ENCODE data around the gene NR2C1. TPM values are rescaled to one million over a fixed set of nuclear protein-coding genes. Genes with fewer than 3 reads are reported as not detected.

The NR2C1 gene
- polyA plus RNA-seq, 3 donors = 73.2 to 78.4 (median 75.5) TPM

DNA sequence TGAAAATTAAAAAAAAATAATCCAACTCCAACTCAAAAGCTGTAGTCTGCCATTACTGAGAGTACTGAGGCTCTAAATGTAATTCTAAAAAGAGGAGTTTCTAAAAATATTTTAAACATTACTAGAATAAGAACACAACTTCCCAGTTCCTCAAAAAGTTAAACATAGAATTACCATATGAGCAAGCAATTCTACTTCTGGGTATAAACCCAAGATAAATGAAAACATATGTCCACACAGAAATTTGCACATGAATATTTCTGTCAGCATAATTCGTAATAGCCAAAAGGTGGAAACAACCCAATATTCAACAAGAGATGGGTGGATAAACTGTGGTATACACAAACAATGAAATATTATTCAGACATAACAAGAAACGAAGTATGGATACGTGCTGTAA, 15.0 kb upstream of the NR2C1 start:
- no peak for DNase-seq (ENCODE audit: low read depth in 3 of 3, low spot score in 2 of 3)

DNA sequence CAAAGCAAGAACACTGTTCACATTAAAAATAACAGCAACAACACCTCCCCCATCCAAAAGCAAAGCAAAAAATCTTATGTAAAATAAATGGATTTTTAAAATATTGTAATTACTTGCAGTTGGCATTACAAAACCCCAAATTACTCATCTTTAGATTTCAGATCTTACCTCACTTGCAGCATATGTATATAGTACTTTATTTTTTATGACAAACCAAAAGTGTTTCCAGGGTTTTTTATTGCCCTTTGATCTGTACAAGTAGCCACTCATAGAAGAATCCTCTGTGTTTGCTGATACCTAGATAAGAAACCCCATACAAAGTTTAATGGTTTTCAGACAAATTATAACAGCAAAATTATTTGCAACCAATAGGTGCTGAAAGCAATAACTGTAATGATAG, 12.2 kb upstream of the NR2C1 start:
- no peak for DNase-seq (ENCODE audit: low read depth in 3 of 3, low spot score in 2 of 3)

DNA sequence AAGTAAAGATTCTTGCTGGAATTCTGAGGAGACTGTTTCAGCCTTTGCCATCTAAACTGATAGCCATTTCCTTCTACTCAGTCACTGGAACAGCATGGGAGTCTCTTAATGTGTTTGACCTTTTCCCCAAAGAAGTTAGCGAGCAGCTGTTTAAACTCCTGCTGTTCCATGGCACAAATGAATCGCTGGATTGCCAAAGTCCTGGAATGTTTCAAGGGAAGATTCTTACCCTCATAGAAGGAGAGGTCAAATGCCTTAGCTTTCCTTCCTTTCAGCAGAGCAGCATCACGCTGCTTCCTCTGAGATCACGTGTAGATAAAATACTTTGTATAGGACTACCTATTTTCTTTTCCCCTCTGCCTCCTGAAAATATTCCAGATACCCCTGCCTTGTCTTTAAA, 10.5 kb upstream of the NR2C1 start:
- peak in 2 of 3 donors; percentile 29 to 55 for DNase-seq (ENCODE audit: low read depth in 3 of 3, low spot score in 2 of 3)

DNA sequence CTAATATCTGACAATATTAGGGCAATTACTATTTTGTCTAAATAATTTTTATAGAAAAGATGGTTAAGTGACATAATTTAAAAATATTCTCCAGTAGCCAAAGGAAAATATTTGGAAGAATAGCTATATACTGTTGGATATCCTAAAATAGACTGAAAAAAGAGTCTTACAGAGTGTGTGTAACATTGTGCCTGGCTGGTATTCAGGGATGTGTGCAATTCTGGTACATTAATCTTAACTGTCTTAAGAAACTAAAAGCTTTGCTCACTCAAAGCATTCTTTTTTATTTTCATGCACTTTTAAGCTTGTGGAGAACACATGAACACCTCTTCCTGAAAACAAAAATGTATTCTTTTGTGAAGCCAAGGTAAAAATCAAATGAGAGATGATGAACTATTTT, 10.1 kb upstream of the NR2C1 start:
- DNase-seq (ENCODE audit: low read depth in 3 of 3, low spot score in 2 of 3) = no peak

DNA sequence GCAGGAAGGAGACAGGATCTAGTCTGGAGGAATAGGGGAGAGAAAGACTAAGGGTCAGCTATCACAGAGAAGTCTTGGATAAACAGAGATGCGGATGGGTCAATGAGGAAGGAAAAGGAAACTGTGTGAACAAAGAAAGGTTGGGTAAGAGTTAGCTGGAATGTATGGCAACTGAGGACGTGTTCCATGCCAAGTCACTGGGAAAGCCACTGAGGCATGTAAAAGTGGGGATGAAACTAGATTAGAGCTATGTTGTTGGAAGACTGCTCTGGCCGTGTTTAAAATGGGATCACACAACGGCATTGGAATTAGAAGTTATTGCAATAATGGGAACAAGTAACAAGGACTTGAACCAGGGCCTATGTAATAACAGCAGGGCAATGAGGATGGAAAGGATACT, 3.9 kb upstream of the NR2C1 start:
- no peak for DNase-seq (ENCODE audit: low read depth in 3 of 3, low spot score in 2 of 3)

DNA sequence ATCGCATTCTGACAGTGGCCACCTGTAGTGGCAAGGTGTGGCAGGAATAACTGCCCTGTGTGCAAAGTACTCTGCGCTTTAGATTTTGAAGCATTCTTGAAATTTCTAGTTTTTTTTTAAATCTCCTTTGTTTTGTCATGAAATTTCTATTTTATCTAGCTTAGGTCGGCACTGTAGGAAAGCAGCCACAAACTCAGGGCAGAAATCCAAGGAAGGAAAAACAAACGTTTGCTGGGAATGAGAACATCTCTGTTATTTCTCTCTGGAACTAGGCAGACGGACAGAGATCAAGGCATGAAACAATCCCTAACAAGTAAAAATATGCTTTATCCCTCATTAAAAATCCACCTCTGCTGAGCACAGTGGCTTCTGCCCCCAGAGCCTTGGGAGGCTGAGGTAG, 1.3 kb upstream of the NR2C1 start:
- DNase-seq (ENCODE audit: low read depth in 3 of 3, low spot score in 2 of 3) = no peak

DNA sequence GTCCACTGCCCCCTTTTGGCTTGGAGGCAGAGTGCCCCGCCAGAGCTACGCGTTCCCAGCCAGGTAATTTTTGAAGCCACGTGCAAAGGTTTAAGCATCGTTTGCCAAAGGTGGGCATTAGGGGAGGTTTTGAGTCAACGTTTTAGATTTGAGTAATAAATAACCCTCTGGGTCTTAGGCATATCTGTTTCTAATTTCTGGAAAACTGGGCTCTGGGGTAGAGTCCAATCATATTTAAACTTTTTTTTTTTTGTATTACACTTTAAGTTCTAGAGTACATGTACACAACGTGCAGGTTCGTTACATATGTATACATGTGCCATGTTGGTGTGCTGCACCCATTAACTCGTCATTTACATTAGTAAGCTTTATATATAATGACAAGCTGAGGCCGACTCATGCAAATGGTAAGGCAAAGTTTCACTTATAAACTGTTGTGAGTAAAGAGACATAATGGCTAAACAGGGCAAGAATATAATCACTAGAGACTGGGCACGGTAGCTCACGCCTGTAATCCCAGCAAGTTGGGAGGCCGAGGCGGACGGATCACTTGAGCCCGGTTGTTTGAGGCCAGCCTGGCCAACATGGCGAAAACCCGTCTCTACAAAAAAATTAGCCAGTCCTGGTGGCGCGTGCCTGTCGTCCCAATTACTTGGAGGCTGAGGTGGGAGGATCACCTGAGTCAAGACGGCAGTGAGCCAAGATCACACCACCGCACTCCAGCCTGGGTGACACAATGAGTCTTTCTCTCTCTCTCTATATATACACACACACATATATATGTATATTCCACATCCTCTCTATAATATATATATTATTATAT, 491 bp upstream of the NR2C1 start:
- DNase-seq (ENCODE audit: low read depth in 3 of 3, low spot score in 2 of 3) = no peak

DNA sequence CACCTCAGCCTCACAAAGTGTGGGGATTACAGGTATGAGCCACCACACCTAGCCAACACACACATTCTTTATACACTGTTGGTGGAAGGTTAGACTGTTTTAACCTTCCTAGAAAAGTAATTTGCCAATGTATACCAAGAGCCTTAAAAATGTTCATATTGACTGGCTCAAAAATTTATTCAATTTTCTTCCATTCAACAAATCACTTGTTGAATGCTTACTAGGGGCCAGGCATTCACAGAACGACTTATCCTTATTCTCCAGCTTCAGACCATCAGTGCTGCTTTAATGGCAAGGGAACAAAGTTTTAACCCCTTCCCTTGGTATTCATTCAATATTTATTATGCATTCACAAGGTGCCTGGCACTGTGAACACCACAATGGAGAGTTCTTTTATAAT, 3.0 kb downstream of the NR2C1 start:
- DNase-seq (ENCODE audit: low read depth in 3 of 3, low spot score in 2 of 3) = no peak

DNA sequence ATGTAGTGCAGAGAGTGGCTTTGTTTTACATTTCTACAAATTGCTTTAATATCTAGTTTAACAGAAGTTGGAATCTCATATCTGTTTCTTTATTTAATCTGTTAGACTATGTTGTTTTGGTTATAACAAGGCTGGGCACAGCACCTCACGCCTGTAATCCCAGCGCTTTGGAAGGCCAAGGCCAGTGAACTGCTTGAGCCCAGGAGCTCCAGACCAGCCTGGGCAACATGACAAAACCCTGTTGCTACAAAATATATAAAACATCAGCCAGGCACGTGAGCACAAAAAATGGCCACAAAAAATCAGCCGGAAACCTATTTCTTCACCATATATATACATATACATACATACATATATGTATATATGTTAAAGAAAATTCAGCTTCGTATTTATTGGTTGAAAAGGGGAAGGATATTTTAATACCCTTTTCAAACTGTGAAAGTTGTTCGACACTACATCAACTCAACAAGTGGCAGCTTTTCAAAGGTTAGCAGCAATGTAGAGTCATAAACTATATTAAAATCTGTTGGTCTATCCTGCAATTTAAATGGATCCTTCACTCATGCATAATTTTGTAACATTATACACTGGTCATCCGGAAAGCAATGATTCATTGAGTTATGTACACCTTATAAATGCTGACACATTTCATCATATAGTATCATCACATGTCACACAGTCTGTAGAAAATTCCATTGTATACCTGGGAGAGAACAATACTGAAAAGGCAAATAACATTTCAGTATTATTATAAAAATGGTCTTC, 7.1 kb downstream of the NR2C1 start:
- no peak for DNase-seq (ENCODE audit: low read depth in 3 of 3, low spot score in 2 of 3)

DNA sequence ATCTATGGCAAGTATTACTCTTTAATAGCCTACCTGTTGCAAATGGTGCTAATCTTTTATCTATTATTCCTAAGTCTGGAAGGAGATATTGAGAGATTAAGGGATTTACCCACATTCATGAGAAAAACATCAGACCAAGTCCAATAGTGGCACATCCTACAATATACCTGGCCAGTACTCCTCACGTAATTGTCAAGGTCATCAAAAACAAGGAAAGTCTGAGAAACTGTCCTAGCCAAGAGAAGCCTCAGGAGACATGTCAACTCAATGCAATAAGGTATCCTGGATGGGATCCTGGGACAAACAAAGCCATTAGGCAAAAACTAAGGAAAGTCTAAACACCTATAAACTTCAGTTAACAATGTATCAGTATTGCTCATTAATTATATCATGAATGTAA, 12.5 kb downstream of the NR2C1 start:
- DNase-seq (ENCODE audit: low read depth in 3 of 3, low spot score in 2 of 3) = no peak

DNA sequence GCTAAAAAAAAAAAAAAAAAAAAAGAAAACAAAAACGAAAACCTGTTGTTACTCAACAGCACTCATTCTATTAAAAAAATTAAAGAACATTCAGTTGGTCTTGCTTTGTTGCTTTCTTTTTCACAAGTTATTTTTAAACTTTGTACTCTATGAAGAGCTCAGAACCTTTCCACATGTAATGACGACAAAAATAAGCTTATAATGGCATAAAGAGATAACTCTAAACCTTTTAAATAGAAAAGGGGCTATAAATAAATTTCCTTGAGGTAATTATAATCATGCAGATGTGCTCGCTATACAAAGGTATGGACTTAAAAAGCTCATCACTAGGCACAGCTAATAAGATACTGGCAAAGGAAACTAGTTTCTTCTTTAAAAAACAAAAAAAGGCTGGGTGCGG, 13.4 kb downstream of the NR2C1 start:
- no peak for DNase-seq (ENCODE audit: low read depth in 3 of 3, low spot score in 2 of 3)

DNA sequence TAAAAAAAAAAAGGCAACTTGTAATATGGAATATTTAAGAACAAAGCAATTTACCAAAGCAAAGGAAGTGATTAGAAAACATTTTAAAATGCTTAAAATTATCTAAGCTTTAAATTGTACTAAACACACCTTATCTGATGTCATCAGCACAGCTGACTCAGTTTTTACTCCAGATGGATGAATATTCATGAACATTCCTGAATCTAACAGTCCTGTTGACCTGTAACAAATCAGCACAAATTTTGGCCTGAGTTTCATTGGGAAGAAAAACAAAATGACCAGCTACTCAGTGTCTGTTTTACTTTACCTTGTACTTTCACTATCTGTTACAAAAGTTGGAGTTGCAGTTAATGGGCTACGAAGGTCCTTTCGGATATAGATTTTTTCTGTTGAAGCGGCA, 16.0 kb downstream of the NR2C1 start:
- no peak for DNase-seq (ENCODE audit: low read depth in 3 of 3, low spot score in 2 of 3)

DNA sequence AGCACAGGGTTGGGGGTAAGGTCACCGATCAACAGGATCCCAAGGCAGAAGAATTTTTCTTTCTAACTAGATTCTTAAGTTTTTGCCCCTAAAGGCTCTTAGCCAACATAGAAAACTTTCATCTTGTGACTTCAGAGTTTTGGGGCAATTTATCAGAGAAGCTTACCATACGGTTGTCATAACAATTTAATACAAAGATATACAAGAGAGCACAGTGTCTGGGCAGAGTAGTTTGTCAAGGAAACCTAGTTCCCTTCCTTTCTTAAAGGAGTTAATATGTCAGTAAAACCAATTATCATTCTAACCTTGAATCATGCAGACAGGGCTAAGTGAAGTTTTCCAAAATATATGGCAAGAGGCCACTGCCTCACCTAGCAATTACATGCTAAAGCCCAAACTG, 18.4 kb downstream of the NR2C1 start:
- no peak for DNase-seq (ENCODE audit: low read depth in 3 of 3, low spot score in 2 of 3)

DNA sequence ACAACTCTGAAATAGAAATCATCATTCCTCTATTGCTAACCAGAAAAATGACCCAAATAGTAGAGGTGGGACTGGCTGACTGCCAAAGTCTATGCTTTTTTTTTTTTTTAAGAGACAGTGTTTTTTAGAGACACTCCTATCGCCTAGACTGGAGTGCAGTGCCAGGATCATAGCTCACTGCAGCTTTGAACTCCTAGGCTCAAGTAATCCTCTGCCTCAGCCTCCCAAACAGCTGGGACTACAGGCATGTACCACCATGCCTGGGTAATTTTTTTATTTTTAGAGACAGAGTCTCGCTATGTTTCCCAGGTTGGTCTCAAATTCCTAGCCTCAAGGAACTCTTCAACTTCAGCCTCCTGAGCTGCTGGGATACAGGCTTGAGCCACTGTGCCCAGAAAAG, 19.2 kb downstream of the NR2C1 start:
- no peak for DNase-seq (ENCODE audit: low read depth in 3 of 3, low spot score in 2 of 3)

DNA sequence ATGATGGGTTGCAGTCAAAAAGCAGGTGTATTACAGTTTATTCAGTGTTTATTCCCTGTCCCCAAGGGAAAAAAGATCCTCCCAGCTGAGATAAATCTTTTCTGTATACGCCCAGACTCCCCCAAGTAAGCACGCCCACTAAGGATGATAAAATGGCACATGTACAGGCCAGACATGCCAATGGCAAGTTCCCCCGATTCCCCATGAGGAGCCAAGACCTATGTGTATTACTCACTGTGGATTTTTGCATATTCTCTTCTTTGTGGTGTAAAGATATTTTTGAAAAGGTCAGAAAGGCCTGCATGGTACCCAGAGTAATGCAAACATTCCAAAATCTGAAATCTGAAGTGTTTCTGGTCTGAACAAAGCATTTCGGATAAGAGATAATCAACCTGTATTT, 22.2 kb downstream of the NR2C1 start:
- no peak for DNase-seq (ENCODE audit: low read depth in 3 of 3, low spot score in 2 of 3)

DNA sequence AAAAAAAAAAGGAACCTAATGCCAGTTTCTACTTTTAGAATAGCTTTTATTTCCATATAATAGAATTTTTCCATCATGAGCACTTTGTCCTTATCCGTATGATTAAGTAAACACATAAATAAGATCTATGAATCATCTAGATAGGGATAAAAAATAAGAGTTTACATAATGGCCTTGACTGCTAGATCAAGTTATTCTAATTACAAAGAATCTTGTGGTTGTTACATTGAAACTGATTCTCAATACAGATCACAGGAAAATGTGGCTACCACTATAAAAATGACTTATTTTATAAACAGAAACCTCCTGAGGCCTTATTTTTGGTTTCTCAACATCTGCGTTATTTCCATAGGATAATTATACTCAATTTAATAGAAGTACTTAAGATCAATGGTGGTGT, 35.5 kb downstream of the NR2C1 start:
- no peak for DNase-seq (ENCODE audit: low read depth in 3 of 3, low spot score in 2 of 3)

DNA sequence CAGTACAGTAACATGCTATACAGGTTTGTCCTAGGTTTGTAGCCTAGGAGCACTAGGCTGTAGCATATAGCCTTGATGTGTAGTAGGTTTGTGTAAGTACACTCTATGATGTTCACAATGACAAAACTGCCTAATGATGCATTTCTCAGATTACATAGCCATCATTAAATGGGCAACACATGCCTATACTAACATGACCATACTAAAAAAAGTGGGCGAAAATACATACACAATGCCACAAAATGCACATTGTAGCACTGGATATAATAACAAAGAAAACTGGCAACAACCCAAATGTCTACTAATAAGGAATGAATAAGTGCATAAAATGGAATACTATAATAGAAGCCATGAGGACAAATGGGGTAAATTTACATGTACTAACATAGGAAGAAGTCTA, 38.7 kb downstream of the NR2C1 start:
- no peak for DNase-seq (ENCODE audit: low read depth in 3 of 3, low spot score in 2 of 3)

DNA sequence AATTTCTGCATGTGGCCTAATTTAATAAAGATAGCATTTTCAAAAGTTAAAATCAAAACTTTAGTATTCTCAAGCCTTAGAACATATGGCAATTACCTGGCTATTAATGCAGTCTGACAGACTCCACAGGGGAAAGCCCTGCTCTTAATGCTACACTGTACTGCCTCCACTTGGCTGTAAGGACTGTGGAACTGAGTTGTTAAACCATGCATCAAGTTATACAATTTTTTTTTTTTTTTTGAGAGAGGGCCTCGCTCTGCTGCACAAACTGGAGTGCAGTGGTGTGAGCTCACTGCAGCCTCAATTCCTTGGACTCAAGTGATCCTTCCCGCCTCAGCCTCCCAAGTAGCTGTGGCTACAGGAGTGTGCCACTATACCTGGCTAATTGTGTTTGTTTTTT, 50.9 kb downstream of the NR2C1 start:
- DNase-seq (ENCODE audit: low read depth in 3 of 3, low spot score in 2 of 3) = no peak

DNA sequence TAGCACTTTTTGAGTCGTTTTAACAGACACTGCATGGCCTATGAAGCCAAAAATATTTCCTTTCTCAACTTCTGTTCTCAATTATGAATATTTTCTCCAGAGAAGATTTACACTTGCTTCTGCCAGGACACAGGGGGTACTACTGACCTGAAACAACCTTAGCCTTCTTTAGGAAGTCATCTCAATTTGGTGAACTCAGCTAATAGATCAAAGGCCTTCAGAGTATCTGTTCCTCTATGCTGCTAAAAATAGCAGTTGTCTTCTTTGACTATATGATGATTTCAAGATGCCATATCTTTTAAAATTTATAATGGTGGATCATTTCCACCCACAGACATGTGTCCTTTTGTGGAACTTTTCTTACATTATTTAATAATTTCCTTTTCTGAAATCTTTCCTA, 55.9 kb downstream of the NR2C1 start:
- no peak for DNase-seq (ENCODE audit: low read depth in 3 of 3, low spot score in 2 of 3)

DNA sequence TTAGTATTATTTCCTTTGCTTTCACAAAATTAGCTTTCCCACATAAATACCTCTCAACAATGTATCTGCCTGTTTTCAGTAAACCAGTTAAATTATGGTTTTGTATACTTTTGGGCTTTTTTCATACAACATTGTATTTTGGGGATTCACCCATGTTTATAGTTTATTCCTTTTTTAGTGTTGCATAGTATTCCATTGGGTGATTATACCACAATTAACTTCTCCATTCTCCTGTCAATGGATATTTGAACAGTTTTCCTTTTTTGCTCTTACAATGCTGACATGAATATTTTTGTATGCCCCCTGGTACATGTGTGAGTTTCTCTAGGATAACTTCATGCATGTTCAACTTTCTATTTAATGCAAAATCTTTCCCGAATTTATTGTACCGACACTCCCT, 57.3 kb downstream of the NR2C1 start:
- DNase-seq (ENCODE audit: low read depth in 3 of 3, low spot score in 2 of 3) = no peak

DNA sequence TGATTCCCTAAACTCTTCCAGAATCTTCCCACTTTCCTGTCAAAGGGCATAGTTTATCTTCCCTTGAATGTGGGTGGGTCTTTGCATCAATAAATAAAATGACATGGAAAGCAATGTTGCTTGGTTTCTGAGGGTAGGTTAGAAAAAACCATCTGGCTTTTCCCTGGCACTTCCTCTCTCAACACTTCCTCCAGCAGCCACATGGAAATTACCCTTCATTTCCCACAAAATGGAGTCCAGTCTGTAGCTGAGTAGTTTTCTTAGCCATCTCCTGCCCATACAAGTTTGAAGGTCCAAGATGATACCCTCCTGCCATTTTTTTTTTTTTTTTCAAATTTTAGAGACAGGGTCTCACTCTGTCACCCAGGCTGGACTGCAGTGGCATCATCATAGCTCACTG, 58.9 kb downstream of the NR2C1 start:
- no peak for DNase-seq (ENCODE audit: low read depth in 3 of 3, low spot score in 2 of 3)

DNA sequence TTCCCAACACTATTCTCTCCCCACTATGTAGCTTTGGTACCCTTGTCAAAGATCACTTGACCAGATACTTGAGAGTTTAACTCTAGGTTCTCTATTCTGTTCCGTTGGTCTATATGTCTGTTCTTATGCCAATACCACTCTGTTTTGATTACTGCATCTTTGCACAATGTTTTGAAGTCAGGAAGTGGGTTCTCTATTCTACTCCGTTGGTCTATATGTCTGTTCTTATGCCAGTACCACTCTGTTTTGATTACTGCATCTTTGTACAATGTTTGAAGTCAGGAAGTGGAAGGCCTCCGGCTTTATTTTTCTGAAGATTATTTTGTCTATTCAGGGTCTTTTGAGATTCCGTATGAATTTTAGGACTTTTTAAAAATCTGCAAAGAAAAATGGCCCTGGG, 67.2 kb downstream of the NR2C1 start:
- DNase-seq (ENCODE audit: low read depth in 3 of 3, low spot score in 2 of 3) = no peak
